Measurements from ENCODE around the gene ATXN1. TPM values are rescaled to one million over a fixed set of nuclear protein-coding genes. Genes with fewer than 3 reads are reported as not detected.

ATXN1 gene
- total RNA-seq, 1 experiment from 2014 or later, result 25.6 TPM

DNA sequence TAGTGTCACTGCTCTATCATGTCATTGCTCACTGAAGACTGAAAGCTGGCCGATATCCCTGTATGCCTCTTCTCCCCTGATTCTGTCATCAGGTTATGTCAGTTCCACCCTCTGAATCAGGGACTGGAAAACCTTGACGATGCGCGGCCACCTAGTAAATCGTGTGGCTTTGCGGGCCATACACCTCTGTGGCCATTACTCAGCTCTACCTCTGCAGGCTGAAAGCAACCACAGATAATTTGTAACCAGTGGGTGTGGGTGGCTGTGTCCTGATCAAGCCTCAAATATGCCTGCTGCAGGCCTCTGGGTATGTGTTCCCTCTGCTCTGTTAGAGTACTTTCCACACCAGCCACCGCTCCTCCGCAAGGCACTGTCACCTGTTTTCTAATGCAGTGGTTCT is 417.7 kb downstream of the ATXN1 start:
- H3K27ac ChIP-seq (ENCODE audit: low read depth, low read length, poor library complexity, severe bottlenecking), result no peak overlapping the region
- peaks cover 34% of the 10 kb centered on the region for H3K4me1 ChIP-seq (ENCODE audit: insufficient read depth, low read length, poor library complexity, severe bottlenecking)
- no peaks in the 10 kb centered on the region for H3K9me3 ChIP-seq (ENCODE audit: low read depth, low read length, poor library complexity, severe bottlenecking)
- ChIA-PET POLR2A (ENCODE audit: low non-redundant PET) (no interaction called here), CTCF (no interaction called here)
- no peak for DNase-seq (ENCODE audit: low spot score)
- H3K4me3 ChIP-seq (ENCODE audit: low read depth, low read length, poor library complexity, severe bottlenecking), result no peak overlapping the region
- BruUV-seq (replicated peaks), result no TSS peak
- H3K27me3 ChIP-seq (replicated peaks; ENCODE audit: insufficient read depth, low read depth, low read length, poor library complexity), result no peaks in the 10 kb centered on the region
- no peaks in the 10 kb centered on the region for H3K36me3 ChIP-seq (ENCODE audit: insufficient read depth, low read length, poor library complexity, severe bottlenecking)
- intact Hi-C loops (cut with micrococcal nuclease; ENCODE audit: unreplicated experiment), result no loop called here
- TF ChIP-seq, protein P1, sequence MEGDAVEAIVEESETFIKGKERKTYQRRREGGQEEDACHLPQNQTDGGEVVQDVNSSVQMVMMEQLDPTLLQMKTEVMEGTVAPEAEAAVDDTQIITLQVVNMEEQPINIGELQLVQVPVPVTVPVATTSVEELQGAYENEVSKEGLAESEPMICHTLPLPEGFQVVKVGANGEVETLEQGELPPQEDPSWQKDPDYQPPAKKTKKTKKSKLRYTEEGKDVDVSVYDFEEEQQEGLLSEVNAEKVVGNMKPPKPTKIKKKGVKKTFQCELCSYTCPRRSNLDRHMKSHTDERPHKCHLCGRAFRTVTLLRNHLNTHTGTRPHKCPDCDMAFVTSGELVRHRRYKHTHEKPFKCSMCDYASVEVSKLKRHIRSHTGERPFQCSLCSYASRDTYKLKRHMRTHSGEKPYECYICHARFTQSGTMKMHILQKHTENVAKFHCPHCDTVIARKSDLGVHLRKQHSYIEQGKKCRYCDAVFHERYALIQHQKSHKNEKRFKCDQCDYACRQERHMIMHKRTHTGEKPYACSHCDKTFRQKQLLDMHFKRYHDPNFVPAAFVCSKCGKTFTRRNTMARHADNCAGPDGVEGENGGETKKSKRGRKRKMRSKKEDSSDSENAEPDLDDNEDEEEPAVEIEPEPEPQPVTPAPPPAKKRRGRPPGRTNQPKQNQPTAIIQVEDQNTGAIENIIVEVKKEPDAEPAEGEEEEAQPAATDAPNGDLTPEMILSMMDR (conservative IDR thresholded peaks at IDR 0.05; ENCODE audit: low read depth, low read length), result no peak
- TF ChIP-seq EZH2 (IDR thresholded peaks at IDR 0.05; ENCODE audit: borderline replicate concordance, low read depth, low read length, poor library complexity, severe bottlenecking), result no peak

- ChIA-PET CTCF (interaction anchor here (0.5 kb wide), 1 partner anchor 424 kb away, joined by 4 read pairs; no protein-coding TSS in a partner anchor), POLR2A (ENCODE audit: low non-redundant PET) (no interaction called here)
- intact Hi-C loops (cut with micrococcal nuclease; ENCODE audit: unreplicated experiment), result loop anchor here (10.0 kb wide), 2 partner anchors 626 to 666 kb away; no protein-coding TSS in a partner anchor
- Histone ChIP-seq H3K36me3 (ENCODE audit: insufficient read depth, low read length, poor library complexity, severe bottlenecking) (no peaks in the 10 kb centered on the region), H3K4me3 (ENCODE audit: low read depth, low read length, poor library complexity, severe bottlenecking) (no peak overlapping the region), H3K4me1 (ENCODE audit: insufficient read depth, low read length, poor library complexity, severe bottlenecking) (peaks cover 25% of the 10 kb centered on the region), H3K9me3 (ENCODE audit: low read depth, low read length, poor library complexity, severe bottlenecking) (no peaks in the 10 kb centered on the region), H3K27ac (ENCODE audit: low read depth, low read length, poor library complexity, severe bottlenecking) (no peak overlapping the region), H3K27me3 (replicated peaks; ENCODE audit: insufficient read depth, low read depth, low read length, poor library complexity) (no peaks in the 10 kb centered on the region)
- no peak for DNase-seq (ENCODE audit: low spot score)
- BruUV-seq (replicated peaks), result no TSS peak
- TF ChIP-seq, protein P1 (conservative IDR thresholded peaks at IDR 0.05; ENCODE audit: low read depth, low read length), result no peak
- TF ChIP-seq EZH2 (IDR thresholded peaks at IDR 0.05; ENCODE audit: borderline replicate concordance, low read depth, low read length, poor library complexity, severe bottlenecking), result no peak
These were observed 422.0 kb downstream of the ATXN1 start for GRCh38 chr6:16339265-16339587.

GRCh38 chr6:16338577-16339264 is 422.5 kb downstream of the ATXN1 start:
- Histone ChIP-seq H3K36me3 (ENCODE audit: insufficient read depth, low read length, poor library complexity, severe bottlenecking) (no peaks in the 10 kb centered on the region), H3K27me3 (replicated peaks; ENCODE audit: insufficient read depth, low read depth, low read length, poor library complexity) (no peaks in the 10 kb centered on the region), H3K4me1 (ENCODE audit: insufficient read depth, low read length, poor library complexity, severe bottlenecking) (peaks cover 25% of the 10 kb centered on the region), H3K4me3 (ENCODE audit: low read depth, low read length, poor library complexity, severe bottlenecking) (no peak overlapping the region), H3K27ac (ENCODE audit: low read depth, low read length, poor library complexity, severe bottlenecking) (no peak overlapping the region), H3K9me3 (ENCODE audit: low read depth, low read length, poor library complexity, severe bottlenecking) (no peaks in the 10 kb centered on the region)
- BruUV-seq (replicated peaks), result no TSS peak
- CTCF ChIA-PET, result interaction anchor here (0.5 kb wide), 1 partner anchor 425 kb away, joined by 4 read pairs; no protein-coding TSS in a partner anchor
- no peak for TF ChIP-seq EZH2 (IDR thresholded peaks at IDR 0.05; ENCODE audit: borderline replicate concordance, low read depth, low read length, poor library complexity, severe bottlenecking)
- TF ChIP-seq, protein P1 (conservative IDR thresholded peaks at IDR 0.05; ENCODE audit: low read depth, low read length), result peak; percentile 70
- DNase-seq (ENCODE audit: low spot score), result peak; percentile 85
- intact Hi-C loops (cut with micrococcal nuclease; ENCODE audit: unreplicated experiment), result loop anchor here (10.0 kb wide), 2 partner anchors 626 to 666 kb away; no protein-coding TSS in a partner anchor
- POLR2A ChIA-PET (ENCODE audit: low non-redundant PET), result no interaction called here
